Stimulated activated CD8-positive, alpha-beta memory T cell treated with anti-CD3 and anti-CD28 coated beads, Interleukin-15, amount 100 ng/mL, for 1 hour (primary cell): ENCODE measurements around the gene CHRNA4.

Experiments used
- DNase-seq: peaks from one replicate; pipeline ENCODE4 v3.0.0-alpha.2; 2020; ENCODE audit warnings: low read depth

Gene CHRNA4

GRCh38 chr20:63334356-63334755, 26.8 kb downstream of the CHRNA4 start:
- no peak for DNase-seq

GRCh38 chr20:63333241-63333836, 27.8 kb downstream of the CHRNA4 start:
- no peak for DNase-seq

- no peak for DNase-seq
These were observed 28.5 kb downstream of the CHRNA4 start for GRCh38 chr20:63332488-63333240.

- DNase-seq, result no peak
These were observed 29.3 kb downstream of the CHRNA4 start for GRCh38 chr20:63331741-63332400.

GRCh38 chr20:63330940-63331339, 30.2 kb downstream of the CHRNA4 start:
- no peak for DNase-seq

- DNase-seq, result no peak
These were observed 30.9 kb downstream of the CHRNA4 start for GRCh38 chr20:63330084-63330760.

- no peak for DNase-seq
These were observed 31.6 kb downstream of the CHRNA4 start for GRCh38 chr20:63329331-63330083.

- no peak for DNase-seq
These were observed 32.4 kb downstream of the CHRNA4 start for GRCh38 chr20:63328718-63329275.

GRCh38 chr20:63328026-63328700, 33.0 kb downstream of the CHRNA4 start:
- no peak for DNase-seq

- DNase-seq, result no peak
These were observed 33.9 kb downstream of the CHRNA4 start for GRCh38 chr20:63327231-63327745.

GRCh38 chr20:63326314-63327230, 34.6 kb downstream of the CHRNA4 start:
- no peak for DNase-seq

- DNase-seq, result no peak
These were observed 35.4 kb downstream of the CHRNA4 start for GRCh38 chr20:63325554-63326313.

- no peak for DNase-seq
These were observed 36.1 kb downstream of the CHRNA4 start for GRCh38 chr20:63325021-63325471.

- DNase-seq, result no peak
These were observed 37.7 kb downstream of the CHRNA4 start for GRCh38 chr20:63323357-63323981.

- DNase-seq, result no peak
These were observed 38.2 kb downstream of the CHRNA4 start for GRCh38 chr20:63322933-63323273.

- DNase-seq, result no peak
These were observed 38.8 kb downstream of the CHRNA4 start for GRCh38 chr20:63322146-63322932.

GRCh38 chr20:63321148-63321831, 39.9 kb downstream of the CHRNA4 start:
- no peak for DNase-seq
